Glomerular endothelial cell (primary cell): Measurements from ENCODE around the gene PDE2A. TPM values are rescaled to one million over a fixed set of nuclear protein-coding genes. Genes with fewer than 3 reads are reported as not detected.
A peak's percentile ranks its signal among the peaks of the same experiment; 100 is the strongest.

Source experiments
- DNase-seq: peaks from one replicate; pipeline ENCODE4 v3.0.0-alpha.2; 2011; ENCODE audit warnings: low read depth, low spot score; ENCODE audit errors: extremely low read depth
- total RNA-seq: library from RNA; depleted of rRNA; stranded (reverse); fragments of >200 nt; gene quantifications from 2 replicates; pipeline ENCODE4 v1.2.3, GENCODE V29; 2015

Gene PDE2A
- total RNA-seq, 1 donor from 2014 or later: 81.2 TPM

DNA sequence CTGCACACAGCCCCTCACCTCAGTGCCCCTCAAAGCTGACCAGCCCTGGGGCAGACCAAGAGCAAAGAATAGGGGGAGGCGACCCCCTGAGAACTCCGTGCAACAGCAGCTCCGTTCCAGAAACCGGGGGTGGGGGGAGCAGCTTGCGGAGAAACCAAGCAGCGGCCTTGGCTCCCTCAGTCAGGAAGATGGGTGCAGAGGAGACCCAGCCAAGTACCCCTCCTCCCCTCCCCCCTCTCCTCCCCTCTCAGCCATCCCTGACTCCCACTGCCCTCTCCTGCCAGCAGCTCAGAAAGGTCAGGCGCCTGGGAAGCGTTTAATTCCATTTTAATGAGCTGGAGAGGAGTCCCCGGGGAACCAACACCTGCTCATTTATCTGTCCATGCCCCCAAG is 78.9 kb downstream of the PDE2A start:
- DNase-seq: no peak

DNA sequence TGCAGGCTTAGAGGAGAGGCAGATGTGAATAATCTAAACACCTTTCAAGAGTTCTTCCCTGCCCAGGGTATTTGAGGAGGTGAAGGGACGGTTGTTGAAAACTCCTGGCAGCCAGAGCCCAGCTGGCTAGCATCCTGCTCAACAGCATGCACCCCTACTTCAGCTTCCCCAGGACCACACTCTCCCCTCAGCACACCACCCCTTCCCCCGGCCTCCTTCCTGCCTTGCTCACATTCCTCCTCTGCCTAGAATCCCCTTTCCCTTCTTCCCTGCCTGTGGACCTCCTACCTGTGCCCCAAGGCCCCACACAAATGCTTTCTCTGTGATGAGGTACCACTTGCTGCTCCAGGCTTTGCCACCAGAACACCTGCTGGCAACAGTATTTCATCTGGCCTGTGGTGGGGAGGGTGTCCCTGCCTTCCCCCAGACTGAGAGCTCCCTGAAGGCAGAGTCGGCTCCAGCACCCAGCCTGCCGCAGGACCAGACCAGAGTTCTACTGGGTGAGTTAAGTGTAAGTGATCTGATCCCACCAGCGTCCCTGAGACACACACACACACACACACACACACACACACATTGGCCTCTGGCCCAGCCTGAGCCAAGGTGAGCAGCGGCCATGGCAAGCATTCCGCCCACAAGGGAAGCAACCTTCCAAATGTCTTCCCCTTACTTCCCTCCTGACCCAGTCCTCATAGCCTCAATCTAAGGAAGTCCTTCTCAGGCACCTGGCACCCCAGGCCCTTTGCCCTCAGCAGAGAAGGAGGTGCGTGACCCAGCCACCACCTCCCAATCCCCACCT is 79.5 kb downstream of the PDE2A start:
- DNase-seq: no peak

GRCh38 chr11:72592698-72593495 is 81.3 kb downstream of the PDE2A start:
- DNase-seq: no peak

DNA sequence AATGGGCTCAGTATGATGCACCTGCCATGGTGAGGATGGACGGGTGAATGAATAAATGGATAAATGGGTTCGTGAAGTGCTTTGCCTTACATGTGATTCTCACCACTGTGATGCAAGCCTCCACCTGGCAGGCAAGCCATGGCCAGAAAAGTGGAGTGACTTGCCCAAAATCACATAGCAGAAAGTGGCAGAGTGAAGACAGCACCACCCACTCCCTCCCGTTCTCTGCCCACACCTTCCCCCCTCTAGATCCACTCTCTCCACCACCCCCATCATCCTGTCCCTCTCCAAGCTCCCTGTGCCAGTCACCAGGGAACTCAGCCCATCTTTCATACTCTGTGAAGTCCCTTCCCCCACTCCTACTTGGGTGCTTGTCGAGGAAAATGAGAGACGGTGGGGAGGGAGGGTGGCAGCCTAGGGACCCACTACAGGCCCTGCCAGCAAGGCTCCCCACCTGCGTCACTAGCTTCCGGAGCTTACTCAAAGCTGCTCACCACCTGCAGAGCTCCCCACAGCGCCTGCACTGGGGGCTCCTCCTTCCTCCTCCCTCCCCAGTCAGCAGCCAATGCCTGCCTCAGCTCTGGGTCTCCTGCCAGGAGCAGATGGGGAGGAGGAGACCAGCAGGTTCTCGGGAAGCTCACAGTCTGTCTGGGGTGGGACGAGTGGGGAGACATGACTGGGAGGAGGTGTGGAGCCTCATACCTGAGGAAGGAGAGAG is 82.3 kb downstream of the PDE2A start:
- DNase-seq: no peak

- no peak for DNase-seq
Observed at GRCh38 chr11:72591023-72591422, 83.2 kb downstream of the PDE2A start.

DNA sequence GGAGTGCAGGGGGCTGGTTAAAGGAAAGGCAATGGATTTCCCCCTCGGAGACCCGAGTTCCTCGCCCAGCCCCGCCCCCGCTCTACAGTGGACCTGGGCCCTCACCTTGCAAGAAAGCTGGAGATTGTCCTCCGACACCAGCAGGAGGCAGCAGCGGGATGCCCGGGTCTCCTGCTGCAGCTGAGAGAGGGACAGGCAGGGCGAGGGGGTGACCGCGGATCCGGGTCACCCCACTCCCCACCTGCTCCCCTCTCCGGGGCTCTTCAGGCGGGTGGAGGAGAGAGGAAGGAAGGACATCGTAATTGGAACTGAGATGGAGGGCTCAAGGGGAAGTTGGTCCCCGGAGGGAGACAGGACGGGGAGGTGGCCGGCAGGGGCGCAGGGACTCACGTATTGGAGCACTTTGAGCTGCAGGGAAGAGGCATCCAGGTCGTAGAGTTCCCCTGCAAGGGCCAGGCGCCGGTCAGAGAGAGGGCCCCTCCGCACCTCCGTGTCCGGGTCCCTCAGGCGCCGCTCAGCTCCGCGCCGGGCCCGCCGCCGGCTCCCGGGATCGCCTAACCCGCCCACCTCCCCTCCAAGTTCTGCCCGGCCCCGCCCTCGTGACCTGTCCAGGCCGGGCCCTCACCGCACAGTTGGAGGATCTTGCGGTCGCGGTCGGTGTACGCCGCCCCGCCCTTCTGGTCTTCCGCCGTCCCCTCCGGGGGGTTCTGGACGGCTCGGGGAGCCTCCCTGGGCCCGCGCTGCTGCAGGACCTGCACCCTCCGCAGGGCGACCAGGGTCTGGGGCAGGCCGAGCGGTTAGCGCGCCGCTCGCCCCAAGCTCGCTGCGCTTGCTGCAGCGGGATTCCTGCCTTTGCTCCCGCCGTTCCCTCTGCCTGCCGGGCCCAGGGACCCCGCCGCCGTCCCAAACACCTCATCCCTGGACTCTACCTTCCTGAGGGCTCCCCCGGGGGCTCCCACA is 84.1 kb downstream of the PDE2A start:
- no peak for DNase-seq

GRCh38 chr11:72588421-72589410 is 85.5 kb downstream of the PDE2A start:
- DNase-seq: no peak

GRCh38 chr11:72587696-72588095 is 86.5 kb downstream of the PDE2A start:
- DNase-seq: no peak

DNA sequence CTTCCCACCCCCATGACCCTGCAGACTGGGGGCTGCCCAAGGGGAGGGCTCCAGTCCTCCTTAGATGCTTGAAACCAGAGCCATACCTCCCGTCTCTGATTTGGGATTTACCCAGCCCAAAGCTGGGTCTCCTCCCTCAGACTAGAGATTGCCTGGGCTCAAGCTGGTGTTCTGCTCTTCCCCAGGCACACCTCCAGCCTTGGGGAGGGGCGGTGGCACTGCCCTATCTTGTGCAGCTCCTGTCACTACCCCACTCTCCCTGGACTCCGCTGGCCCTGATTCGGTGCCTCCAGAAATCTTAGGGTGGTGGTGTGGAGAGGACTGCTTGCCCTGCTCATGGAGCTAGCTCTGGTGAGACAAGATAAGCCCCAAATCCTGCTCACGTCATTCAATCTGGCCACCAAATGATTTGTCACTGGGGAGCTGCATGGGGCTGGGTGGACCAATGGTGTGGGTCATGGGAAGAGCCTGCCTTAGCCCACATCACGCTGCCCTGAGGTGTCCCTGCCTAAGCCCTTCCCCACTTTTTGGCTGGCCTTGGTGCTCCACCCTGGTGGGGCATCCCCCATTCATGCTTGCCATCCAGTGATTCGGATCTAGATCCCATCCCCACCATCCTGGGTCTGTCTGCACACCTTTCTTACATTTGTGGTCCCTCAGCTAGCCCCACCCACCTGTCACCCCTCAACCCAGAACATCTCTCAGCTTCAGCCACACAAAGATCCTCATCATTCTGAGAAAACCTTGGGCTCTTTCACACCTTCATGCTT is 87.7 kb downstream of the PDE2A start:
- no peak for DNase-seq

DNA sequence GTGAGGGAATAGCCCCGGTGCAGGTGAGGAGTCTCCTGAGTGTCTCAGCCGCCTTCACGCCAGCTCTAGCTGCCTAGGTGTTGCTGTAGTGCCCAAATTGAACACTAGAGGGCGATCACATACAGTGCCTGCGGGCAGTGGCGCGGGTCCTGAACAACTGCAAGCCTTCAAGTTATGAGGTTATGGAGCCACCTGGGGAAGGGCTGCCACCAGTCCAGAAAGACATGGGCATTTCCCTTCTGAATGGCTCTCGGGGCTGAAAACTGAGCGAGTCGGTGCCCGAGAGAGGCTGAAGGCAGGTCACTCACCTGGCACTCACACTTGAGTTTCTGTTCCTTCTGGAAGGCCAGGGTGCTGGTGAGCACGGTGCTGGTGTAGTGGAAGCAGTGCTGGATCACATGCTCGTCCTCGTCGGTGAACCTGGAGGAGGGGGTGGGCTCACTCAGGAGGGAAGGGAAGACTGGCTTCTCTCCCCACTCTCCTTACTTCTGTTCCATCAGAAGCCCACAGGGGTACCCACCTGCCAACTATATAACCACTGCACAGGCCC is 88.4 kb downstream of the PDE2A start:
- peak; percentile 18 for DNase-seq

DNA sequence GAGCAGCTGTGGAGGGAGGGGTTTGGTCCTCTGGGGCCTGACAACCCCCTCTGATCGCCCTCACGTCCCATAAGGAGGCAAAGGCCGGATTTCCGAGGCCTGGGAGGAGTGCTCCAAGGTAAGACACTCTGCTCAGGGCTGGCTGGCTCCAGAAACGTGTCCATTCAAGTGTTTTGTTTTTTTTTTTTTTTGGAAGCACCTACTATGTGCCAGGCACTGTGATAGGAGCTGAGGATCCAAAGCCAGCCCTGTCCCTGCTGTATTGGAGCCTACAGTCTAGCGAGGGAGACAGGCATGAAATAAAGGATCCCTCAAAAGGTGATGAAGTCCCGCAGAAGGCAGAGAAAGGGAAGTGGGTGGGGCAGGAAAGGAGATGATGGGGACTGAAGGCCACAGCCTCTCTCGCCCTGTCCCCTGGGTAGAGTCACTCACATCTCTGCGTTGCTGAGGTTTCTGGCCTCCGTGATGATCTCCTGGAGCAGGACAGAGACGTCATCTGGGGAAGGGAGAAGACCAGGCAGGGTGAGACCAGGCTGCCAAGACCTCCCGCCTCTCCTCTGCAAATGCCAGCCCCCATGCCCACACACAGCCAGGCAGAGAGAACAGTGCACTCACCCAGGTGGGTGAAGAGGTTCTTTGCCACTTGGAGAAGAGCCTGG is 89.2 kb downstream of the PDE2A start:
- DNase-seq: no peak

- DNase-seq: no peak
Observed at GRCh38 chr11:72584293-72584938, 89.8 kb downstream of the PDE2A start.

DNA sequence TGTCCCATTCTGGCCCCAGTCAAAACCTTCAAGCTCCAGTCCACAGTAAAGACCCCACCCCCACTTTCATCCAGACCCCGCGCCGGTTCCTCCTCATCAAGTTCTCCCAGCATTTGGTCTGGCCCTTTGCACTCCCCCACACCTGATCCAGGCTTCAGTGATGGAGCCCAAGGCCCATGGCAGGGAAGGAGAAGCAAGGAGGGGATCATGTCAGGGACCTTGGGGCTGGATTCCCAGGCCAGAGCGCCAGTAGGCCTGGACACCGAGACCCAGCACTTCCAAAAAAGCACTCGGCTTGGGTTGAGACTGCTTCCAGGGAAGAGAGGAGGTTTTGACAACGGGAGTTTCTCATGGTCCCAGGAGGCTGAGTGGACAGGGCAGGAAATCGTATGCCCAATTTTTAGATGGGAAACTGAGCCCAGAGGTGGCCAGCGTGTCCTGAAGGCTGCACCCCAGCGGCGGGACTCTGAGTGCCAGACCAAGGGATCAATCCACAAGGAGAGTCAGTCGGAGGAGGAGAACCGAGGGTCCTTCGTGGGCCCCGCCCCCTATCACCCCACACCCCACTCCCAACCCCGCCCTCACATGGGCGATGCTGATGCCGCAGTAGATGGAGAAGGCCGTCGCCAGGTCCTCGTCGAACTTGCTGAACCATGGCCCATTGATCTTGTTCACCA is 90.5 kb downstream of the PDE2A start:
- no peak for DNase-seq

- no peak for DNase-seq
Observed at GRCh38 chr11:72583177-72583553, 91.1 kb downstream of the PDE2A start.

DNA sequence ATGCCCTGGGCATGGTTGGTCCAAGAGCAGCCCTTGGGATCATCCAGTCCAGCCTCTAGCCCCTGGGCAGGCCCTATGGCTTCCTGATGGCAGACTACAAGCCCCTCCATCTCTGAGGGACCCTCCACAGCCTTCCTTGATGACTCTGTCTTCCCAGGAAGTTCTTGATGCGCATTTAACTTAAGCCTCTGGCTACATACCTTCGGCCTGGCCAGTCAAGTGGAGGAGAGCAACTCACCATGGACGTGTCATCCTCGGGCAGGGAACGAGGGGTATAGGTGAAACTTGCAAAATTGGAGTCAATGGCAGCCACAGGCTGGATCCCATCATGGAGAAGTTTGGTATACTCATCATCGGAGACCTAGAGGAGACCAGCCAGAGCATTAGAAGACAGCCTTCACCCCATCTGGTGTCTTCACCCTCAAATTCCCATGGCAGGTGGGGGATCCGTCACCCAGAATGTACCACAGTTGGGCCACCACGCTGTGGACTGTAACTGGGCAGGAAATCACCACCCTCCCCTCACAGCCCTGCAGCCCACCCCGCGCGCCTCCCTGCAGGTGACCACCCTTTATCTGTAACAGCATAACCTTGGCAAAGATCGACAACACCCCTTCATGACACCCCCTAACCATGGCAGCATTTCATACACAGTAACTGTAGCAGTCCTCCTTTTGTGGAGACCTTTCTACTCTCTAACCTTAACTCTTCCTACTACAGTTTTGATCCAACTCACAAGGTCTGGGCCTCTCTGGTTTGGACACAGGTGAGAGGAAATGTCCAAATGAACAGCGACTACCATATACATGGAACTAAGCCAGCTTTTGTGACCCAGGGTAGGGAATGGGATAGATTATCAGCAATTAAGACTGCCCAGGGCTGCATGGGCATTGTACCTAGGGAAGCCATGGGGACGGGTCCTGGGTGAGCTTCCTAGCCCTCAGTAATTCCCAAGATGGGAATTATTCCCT is 91.7 kb downstream of the PDE2A start:
- no peak for DNase-seq
